WI38 (cell line): ENCODE measurements around the gene ABHD8.

Source experiments
- H3K4me3 ChIP-seq: 2 replicates; pipeline ENCODE4 v1.5.1; 2011; ENCODE audit warnings: low read depth, mild to moderate bottlenecking, control low read depth, low read length
- TF ChIP-seq, protein P1 (sequence below): IDR thresholded peaks from 2 replicates; pipeline ENCODE4 v1.5.1; 2012; ENCODE audit warnings: low read depth, mild to moderate bottlenecking, control low read depth, low read length

ABHD8 gene

DNA sequence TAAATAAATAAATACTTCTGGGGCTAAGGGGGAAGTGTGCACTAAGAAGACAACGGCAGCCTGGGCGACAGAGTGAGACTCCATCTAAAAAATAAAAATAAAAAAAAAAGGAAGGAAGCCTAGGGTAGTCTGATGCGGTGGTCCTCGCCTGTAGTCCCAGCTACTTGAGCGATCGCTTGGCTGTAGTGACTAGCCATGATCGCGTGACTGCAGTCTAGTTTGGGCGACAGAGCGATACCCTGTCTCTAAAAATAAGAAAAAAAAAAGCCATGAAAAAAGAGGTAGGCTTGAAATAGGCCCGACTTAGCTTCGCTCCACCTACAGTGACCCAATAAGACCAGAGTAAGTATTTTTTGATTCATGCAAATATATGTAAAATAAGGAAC lies 36.6 kb downstream of the ABHD8 start:
- H3K4me3 ChIP-seq = no peak overlapping the region
- TF ChIP-seq, protein P1, sequence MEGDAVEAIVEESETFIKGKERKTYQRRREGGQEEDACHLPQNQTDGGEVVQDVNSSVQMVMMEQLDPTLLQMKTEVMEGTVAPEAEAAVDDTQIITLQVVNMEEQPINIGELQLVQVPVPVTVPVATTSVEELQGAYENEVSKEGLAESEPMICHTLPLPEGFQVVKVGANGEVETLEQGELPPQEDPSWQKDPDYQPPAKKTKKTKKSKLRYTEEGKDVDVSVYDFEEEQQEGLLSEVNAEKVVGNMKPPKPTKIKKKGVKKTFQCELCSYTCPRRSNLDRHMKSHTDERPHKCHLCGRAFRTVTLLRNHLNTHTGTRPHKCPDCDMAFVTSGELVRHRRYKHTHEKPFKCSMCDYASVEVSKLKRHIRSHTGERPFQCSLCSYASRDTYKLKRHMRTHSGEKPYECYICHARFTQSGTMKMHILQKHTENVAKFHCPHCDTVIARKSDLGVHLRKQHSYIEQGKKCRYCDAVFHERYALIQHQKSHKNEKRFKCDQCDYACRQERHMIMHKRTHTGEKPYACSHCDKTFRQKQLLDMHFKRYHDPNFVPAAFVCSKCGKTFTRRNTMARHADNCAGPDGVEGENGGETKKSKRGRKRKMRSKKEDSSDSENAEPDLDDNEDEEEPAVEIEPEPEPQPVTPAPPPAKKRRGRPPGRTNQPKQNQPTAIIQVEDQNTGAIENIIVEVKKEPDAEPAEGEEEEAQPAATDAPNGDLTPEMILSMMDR = no peak

DNA sequence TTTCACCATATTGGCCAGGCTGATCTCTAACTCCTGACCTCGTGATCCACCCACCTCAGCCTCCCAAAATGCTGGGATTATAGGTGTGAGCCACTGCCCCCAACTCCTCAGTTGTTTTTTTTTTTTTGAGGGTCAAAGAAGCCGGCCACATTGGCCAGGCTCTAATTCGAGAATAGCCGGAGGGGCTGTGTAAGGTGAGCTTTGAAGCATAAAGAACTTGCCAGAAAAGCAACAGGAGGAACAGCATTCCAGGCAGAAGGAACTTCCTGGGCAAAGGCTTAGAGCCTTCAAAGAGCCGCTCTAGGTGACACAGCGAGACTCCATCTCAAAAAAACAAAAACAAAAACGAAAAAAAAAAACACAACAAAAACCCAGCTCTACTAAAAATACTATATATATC lies 37.2 kb downstream of the ABHD8 start:
- no peak overlapping the region for H3K4me3 ChIP-seq

DNA sequence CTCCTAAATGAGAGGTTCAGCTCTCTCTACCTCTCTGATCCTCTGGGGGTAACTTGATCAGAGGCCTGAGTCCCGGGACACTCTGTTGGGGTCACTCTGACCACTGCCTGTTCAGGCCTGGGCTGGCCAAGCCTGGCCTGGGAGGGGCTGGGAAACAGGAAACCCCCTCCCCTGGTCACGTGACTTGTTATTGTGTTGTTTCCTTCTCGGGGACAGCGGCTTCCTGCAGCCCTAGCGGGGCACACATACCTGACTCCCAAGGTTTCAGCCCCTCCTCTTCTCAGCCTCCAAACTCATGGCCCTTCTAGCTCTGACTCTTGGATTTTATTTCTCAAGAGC lies 38.6 kb downstream of the ABHD8 start, which contains the start of gene USHBP1:
Gene USHBP1 (minus strand): TSS at position 105 of the 339 bp plus-strand sequence. CDS start 446 bp downstream, outside the sequence.
- no peak within 1 kb of the TSS for H3K4me3 ChIP-seq
- TF ChIP-seq, protein P1 = no peak

More for the DNA sequence above, 37.2 kb downstream of the ABHD8 start:
- TF ChIP-seq, protein P1 = no peak

DNA sequence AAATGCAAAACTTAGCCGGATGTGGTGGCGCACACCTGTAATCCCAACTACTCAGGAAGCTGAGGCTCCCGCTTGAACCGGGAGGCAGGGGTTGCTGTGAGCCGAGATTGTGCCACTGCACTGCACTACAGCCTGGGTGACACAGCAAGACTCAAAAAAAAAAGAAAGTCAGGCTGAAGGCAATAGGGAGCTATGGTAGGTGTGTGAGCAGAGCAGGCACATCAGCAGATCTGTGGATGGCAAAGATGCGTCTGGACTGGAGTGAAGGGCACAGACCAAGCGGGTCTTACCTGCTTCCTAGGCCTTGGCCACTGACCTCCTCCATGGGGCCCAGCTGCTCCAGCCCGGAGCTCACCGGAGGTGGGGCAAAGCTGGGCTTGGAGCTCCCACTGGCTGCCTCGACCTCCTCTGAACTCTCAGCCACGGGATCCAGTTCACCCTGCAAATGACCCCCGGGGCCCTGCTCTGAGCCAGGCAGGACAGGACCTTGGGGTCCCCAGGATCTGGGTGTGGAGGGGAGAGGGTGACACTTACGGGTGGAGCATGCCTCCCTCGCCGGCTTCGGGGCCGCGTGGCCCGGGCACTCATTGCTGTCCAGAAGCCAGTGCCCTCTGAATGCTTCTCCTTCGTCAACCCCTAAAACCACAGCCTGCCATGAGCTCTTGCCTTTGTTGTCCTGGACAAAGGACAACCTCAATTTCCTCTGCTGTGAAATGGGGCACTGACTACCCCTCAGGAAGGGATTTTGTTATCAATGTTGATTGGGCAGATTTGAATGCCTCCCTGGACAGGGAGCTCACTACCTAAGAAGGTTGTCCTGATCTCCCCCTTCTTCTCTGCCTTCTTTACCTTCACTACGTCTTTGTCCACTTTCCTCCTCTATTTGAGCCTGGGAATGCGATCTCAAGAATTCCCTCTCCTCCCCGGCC lies 39.2 kb downstream of the ABHD8 start:
- TF ChIP-seq, protein P1 = no peak
- no peak overlapping the region for H3K4me3 ChIP-seq

DNA sequence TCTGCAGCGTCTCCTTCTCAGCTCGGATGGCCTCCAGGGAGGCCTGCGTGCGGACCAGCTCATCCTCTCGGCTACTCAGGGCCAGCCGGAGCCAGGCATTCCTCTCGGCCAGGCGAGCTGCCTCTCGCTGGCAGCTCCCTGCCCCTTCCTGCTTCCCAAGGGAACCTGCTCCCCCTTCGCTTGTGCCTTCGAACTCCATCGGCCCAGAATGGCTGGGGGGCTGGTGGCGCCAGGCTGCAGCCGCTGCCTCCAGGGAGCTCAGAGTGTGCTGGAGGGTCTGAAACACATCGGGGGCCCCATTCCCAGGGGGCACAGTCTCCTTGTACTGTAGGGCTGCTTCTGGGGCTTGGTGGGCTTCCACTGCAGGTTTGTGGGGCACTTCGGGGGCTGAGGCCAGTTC lies 40.7 kb downstream of the ABHD8 start:
- TF ChIP-seq, protein P1 = no peak
- no peak overlapping the region for H3K4me3 ChIP-seq

DNA sequence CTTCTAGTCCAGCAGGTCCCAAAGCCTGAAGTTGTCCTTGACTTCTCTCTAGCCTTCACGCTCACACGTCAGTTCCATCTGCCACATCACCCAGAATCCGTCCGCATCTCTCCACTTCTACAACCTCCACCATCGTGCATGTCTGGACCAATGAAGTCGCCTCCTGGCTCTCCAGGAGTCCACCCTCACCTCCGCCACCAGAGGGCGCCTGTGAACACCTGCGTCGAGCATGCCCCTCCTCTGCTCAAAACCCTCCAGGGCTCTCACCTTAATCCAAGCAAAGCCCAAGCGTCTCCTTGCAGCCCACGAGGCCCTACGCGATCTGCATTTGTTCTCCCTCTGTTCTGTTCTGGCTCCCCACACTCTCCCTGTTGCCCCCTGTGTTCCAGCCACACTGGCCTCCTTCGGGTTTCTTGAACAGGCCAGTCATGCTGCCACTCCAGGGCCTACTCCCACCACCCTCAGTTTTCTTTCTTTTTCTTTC lies 42.3 kb downstream of the ABHD8 start:
- no peak overlapping the region for H3K4me3 ChIP-seq
- TF ChIP-seq, protein P1 = peak; percentile 76

DNA sequence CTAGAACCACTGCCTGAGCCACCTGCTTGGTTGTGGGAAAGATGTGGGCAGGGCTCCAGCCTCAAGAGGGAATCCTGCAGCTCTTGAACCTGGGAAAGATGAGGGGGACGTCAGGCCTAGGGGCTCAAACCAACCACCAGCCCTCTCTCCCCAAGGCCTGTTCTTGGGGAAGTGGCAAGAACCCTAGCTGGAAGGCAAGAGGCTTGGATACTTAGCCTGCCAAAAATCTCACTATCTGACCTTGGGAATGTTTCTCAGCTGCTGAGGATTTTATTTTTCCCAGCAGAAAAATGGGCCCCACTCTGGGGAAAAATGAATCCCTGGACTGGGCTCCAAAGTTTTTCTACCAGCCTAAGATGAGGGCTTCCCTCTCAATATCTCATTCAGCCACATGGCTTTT lies 43.3 kb downstream of the ABHD8 start:
- no peak overlapping the region for H3K4me3 ChIP-seq
- TF ChIP-seq, protein P1 = no peak
